GM12864 (cell line): ENCODE data around the gene MYL3.

Experiments used
- DNase-seq: peaks from one replicate; pipeline ENCODE4 v3.0.0-alpha.2; 2011; ENCODE audit warnings: low read depth
- H3K4me3 ChIP-seq: 2 replicates; pipeline ENCODE4 v1.5.1; 2011; ENCODE audit warnings: mild to moderate bottlenecking, low read depth, low read length, control low read depth
- CTCF ChIP-seq: IDR thresholded peaks from 2 replicates; pipeline ENCODE4 v1.5.1; 2011; ENCODE audit warnings: low read depth, mild to moderate bottlenecking, moderate library complexity, low read length, control low read depth, inconsistent platforms; ENCODE audit errors: missing control alignments

MYL3 gene

GRCh38 chr3:46844881-46845312, 18.3 kb downstream of the MYL3 start:
- no peak for DNase-seq
- H3K4me3 ChIP-seq, result no peak overlapping the region; the same call in 1 of the 2 replicates
- TF ChIP-seq CTCF, result no peak

GRCh38 chr3:46844397-46844796, 18.8 kb downstream of the MYL3 start:
- no peak for TF ChIP-seq CTCF
- H3K4me3 ChIP-seq, result no peak overlapping the region
- DNase-seq, result no peak

- DNase-seq, result no peak
- H3K4me3 ChIP-seq, result no peak overlapping the region
- no peak for TF ChIP-seq CTCF
Measured at GRCh38 chr3:46843508-46843907, 19.7 kb downstream of the MYL3 start.

- TF ChIP-seq CTCF, result no peak
- no peak overlapping the region for H3K4me3 ChIP-seq
- no peak for DNase-seq
Measured at GRCh38 chr3:46840491-46840890, 22.8 kb downstream of the MYL3 start.

GRCh38 chr3:46838301-46838700, 24.9 kb downstream of the MYL3 start:
- TF ChIP-seq CTCF, result no peak
- DNase-seq, result no peak
- no peak overlapping the region for H3K4me3 ChIP-seq

- no peak for DNase-seq
- H3K4me3 ChIP-seq, result no peak overlapping the region
- TF ChIP-seq CTCF, result no peak
Measured at GRCh38 chr3:46835491-46835890, 27.8 kb downstream of the MYL3 start.

GRCh38 chr3:46835054-46835453, 28.2 kb downstream of the MYL3 start:
- DNase-seq, result no peak
- no peak for TF ChIP-seq CTCF
- no peak overlapping the region for H3K4me3 ChIP-seq
